IPS-NIHi7 (cell line): ENCODE measurements around the gene B3GAT3.
A peak's percentile ranks its signal among the peaks of the same experiment; 100 is the strongest.
"Not testable (repeated sequence)": the region's sequence is repeated elsewhere in the genome, so short reads cannot be mapped to it uniquely, and the experiment has no call there.

Experiments used
- DNase-seq: peaks from one replicate; pipeline ENCODE4 v3.0.0; 2012; ENCODE audit warnings: mixed read lengths; ENCODE audit errors: extremely low spot score

The B3GAT3 gene

DNA sequence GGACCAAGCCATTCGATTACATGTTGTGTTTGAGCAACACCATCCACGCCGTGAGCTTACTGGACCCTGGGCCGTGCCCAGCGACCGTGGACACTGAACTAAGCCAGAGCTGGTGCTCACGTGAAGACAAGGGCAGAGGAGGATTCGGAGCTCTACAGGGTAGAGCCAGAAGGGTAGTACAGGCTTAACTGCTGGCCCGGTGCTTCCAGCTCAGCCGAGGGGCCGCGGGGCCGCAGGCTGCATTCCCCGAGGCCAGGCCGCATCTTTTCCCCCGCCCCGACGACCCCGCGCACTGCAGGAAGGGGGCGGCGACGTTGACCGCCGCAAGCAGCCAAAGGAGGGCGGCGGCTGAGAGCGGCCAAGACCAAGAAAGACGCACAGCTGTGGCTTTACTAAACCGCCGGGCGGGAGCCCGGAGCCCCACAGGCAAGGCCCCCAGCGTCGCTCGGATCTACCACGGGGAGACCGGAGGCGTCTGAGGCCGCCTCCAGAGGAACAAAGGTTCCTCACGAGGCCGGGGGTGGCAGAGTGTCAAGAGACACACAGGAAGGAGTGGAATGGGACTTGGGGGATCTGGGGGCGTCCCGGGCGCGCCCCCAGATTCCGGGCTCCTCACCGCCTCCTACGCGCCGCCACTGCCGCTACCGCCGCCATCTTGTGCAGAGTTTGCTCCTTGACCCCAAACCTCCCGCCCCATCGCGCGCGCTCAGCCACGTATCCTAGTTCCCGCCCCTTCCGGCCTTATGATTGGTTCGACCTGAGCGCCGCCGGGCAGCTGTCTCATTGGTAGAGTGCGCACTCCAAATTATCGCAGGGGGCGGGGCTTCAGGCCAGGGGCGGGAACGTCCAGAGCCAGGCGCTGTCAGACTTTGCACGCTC lies 24.4 kb upstream of the B3GAT3 start, which contains the start of gene GANAB:
TSS of gene GANAB (minus strand) at position 668 of the 879 bp plus-strand sequence. CDS start at position 654, 14 bp downstream.
- peak; percentile 100 for DNase-seq

DNA sequence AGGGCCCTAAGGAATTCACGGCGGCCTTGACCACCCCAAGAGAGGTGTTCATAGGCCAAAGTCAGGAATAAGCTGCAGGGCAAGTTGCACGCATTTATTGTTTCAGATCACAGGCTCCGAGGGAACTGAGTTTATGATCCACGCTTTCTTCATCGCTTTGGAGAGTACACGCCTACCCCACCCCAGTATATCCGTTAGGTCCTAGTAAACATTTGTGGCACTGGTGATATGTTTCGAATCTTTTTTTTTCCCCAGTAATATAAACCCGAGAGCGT lies 23.8 kb upstream of the B3GAT3 start:
- DNase-seq: no peak

DNA sequence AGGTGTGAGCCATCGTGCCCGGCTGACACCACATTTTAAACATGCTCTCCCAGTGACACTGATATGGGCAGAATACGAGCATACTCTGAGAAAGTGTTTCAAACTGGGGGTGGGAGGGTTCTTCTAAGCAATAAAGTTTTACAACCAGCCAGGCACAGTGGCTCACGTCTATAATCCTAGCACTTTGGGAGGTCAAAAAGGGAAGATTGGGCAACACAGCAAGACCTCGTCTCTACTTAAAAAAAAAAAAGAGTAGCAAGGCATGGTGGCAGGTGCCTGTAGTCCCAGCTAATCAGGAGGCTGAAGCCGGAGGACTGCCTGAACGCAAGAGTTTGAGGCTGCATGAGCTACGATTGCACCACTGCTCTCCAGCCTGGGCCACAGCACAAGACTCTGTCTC lies 22.4 kb upstream of the B3GAT3 start:
- no peak for DNase-seq

DNA sequence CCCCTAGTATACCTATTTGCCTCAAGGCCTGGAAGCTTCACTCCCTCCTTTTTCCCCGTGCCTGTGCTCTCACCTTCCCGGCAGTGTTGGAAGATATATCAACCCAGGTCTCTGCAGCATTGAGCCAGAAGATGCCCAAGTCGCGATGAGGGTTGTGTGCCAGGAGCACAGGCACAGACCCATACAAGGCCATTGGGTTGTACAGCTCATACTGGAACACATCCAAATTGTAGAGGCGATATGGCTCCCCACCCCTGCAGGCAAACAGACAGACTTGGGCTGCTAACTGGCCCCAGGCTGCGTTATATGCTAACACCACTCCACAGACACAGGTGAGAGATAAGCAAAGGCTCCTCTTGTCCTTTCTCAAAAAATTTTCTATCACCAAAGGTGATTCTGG lies 10.7 kb upstream of the B3GAT3 start:
- no peak for DNase-seq

DNA sequence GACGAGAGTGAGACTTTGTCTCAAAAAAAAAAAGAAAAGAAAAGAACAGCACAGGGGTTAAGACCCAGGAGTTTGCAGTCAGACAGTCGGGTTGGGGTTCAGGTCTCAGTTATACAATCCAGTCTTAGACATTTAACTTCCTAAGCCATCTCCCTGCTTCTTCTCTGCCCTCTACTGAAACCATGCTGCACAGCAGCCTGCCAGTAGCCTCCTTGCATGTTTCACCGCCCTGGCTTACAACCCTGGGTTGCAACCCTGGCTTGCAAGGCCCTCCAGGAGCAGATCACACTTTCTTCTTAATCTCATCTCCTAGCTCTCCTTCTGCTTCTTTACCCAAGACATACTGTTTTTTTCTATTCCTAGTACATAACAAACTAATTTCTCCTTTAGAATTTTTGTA lies 5.9 kb upstream of the B3GAT3 start:
- DNase-seq: no peak

DNA sequence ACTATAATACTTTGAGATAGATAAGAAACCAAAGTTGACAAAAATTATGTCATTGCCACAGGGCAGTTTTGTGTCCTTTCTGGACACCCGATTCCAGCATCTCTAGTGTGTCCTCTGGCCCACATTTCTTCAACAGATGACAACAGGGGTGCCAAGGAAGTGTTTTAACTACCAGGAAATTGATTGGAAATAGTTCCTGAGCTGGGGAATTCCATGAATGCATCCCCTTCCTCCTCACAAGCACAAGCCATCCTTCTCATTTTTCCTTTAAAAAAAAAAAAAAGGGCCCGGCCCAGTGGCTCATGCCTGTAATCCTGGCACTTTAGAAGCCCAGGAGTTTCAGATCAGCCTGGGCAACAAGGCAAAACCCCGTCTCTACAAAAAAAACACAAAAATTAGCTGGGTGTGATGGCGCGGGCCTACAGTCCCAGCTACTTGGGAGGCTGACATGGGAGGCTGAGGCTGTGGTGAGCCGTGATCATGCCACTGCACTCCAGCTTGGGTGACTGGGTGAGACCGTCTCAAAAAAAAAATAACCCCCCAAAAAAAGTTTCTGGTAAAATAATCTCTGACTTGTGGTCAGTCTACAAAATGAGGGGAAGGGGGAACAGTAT lies 797 bp upstream of the B3GAT3 start:
- DNase-seq: no peak

DNA sequence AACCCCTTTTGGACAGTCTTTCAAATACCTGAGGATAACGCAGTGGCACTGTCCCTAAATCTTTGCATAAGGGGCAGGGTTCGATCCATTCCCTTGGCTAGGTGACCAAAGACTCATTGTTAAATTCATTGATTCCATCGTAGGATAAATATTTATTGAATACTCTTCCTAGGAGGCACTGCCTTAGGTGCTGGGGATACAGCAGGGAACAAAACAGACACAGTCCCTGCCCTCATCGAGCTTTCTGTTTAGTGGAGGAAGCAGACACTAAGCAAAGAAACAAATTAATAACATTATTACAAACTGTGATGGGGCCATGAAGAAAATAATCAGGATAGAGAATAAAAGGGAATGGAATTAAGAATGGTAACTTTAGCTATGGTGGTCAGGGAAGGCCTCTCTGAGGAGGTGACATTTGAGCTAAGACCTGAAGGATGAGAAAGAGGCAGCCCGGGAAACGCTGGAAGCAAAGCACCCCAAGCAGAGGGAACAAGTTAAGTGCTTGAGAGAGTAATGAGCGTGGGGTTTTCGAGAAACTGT lies 689 bp downstream of the B3GAT3 start:
- no peak for DNase-seq

DNA sequence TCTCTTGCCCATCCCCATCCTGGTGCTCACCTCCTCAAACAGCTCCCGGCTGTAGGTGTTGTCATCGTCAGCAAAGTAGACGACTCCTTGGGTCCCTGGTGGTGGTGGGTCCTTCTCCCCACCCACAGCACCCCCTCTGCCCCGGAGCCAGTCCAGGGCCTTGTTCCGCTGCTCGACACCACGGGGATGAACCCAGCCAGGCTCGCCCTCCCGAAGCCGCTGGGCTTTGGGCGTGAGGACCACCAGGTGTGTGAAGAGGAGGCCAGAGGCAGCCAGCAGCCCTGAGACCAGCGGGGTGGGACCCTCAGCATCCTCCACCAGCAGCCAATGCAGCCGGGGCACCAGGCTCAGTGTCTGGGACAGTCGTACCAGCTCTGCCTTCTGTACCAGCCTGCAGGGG lies 4.8 kb downstream of the B3GAT3 start:
- DNase-seq: not testable (repeated sequence)

DNA sequence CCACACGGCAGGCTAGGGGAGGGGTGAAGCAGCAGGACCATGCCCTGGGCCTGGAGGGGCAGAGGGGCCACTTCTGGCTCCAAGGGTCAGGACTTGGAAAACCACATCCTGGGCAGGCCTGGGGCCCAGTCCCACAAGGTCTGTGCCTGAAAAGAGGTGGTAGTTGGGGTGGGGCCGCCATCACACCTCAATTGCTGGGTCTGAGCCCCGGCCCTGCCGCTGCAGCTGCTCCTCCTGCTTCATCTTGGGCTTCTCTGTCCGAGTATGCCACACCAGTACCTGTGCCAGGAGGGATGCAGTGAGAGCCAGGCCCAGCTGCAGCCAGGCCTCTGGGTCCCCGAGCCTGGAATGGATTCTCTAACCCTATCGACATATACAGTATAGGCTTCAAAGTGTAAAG lies 6.3 kb downstream of the B3GAT3 start:
- no peak for DNase-seq

- DNase-seq: no peak
These were observed 7.5 kb downstream of the B3GAT3 start for GRCh38 chr11:62614275-62614674.

- DNase-seq: no peak
These were observed 8.5 kb downstream of the B3GAT3 start for GRCh38 chr11:62613291-62613778.

DNA sequence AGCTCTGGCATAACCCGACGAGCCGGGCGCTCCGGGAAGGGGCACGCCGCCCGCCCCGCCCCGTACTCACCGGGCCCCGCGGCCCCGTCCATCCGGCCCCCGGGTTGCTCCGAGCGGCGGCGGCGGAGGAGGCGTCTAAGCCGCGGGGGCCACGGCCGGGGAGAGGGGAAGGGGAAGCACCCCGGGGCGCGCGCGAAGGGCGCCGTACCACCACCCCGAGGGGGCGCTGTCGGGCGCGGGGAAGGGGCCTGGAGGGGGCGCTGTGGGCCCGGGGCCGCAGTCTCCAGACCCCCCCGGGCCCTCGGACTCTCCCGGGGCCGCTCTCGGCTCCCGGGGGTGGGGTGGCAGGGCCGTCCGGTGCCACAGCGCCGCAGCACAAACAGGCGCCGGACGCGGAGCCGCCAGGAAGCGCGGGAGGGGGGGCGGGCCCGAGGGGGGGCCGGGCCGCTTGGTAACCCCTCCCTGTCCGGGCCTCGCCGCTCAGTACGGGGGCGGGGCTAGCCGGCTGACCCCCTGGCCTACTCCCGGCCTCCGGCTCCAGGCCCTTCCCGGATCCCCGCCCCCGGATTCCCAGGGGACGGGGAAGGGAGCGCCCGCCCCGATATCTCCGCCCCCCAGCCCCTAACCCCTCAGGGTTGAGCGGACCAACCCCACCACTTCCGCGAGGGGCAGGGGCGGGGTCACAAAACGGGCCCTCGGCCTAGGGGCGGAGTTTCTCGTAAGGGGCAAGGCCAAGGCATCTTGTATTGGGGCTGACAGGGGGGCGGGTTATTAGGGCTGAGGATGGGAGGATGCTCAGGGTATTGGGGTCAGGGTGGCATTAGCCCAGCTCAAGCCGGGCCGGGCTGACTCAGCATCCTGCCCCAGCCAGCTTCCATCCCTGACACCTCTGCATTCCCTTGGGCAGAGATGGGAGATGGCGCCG lies 9.2 kb downstream of the B3GAT3 start, which contains the start of the genes EML3 and ROM1:
TSS of gene EML3 (minus strand) at position 410 of the 925 bp plus-strand sequence. CDS start at position 92, 318 bp downstream.
TSS of gene ROM1 (plus strand) at position 892 of the 925 bp plus-strand sequence. CDS start at position 917, 25 bp downstream.
- DNase-seq: peak; percentile 97

DNA sequence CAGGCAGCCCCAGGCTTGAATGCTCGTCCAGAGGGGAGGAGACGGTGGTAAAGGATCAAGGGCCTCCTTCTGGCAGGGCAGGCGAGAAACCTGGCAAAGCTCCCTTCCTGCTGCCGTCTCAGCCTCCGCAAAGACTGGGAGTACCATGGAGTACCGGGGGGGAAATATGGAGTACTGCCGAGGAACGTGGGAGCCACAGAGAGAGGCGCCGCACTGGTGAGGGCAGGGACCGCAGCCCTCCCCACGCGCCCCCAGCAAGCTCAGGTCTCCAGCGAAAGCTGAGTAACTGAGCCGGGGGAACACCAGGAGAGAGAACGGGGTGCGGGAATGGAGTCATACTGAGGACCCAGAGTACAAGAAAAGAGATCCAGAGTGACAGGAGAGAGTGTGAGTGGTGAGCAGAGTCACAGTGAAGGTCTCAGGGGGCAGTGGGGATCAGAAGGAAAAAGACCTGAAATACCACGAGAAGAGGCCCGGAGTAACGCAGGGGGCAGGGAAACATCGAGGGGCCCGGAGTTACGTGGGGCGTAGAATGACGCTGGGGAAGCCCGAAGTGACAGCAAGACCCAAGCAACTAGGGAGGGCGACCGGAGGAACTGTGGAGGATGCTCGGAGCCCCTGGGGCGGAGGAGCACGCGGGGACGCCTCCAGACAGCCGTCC lies 10.0 kb downstream of the B3GAT3 start:
- no peak for DNase-seq

DNA sequence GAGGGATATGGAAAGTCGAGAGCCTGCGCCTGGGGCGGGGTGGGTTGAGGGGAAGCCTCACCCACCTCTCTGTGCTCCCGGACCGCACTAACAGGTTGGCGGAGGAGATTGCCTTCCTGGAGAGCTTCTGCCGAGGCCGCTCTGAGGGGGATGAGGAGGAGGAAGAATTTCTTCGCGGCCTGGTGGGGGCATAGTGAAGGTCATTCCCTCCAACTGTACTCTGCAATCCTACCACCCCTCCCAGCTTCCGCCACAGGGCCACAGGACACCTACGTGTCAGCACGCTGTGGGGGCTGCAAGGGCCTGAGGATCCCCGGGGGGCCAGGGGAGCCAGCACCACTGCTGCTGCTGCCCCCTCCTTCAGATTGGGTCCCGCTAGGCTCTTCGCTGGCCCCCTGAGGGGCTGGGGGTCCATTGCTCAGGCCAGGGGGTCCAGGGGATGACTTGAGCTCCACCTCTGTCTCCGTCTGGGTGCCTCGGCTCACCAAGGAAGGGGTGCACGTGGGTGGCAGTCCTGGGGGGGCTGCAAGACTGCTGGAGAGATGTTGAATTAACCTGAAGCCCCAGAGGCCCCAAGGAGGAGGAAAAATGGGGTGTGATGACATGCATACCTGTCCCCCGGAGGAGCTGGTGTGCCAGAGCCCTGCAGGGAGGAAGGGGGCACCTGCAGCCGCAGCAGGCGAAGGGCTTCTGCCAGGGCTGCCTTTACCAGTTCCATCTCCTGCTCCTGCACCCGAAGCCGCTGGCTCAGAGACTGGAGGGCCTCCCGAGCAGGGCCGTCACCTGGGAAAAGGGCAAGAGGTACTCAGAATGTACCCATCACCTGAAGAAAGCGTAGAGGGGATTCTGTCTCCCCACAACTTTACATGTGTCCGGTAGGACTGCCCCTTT lies 10.7 kb downstream of the B3GAT3 start:
- no peak for DNase-seq

GRCh38 chr11:62610403-62610802 lies 11.4 kb downstream of the B3GAT3 start:
- no peak for DNase-seq

GRCh38 chr11:62608776-62609175 lies 13.0 kb downstream of the B3GAT3 start:
- DNase-seq: no peak

GRCh38 chr11:62607714-62608113 lies 14.1 kb downstream of the B3GAT3 start:
- DNase-seq: no peak

- no peak for DNase-seq
These were observed 15.9 kb downstream of the B3GAT3 start for GRCh38 chr11:62605902-62606301.

DNA sequence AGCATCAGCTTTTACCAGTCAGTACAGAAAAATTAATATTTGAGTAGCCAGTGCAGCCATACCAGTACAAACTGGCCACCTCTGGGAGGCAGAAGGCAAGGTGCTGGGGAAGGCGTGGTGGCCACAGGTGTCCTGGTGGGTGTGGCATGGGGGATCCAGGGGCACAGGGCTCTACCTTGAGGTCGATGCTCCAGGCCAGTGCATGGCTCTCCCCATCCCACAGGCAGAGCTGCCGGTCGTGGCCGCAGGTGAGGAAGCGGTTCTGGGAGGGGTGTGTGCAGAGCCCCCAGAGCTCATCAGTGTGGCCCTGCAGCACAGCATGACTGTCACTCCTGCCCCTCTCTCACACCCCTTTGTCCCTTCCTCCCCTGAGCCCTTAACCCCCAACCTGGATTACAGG lies 16.3 kb downstream of the B3GAT3 start:
- no peak for DNase-seq
